DND-41 (cell line): Measurements from ENCODE around the gene MCF2L2.
"Not testable (repeated sequence)": the region's sequence is repeated elsewhere in the genome, so short reads cannot be mapped to it uniquely, and the experiment has no call there.

ENCODE experiments used
- EZH2 ChIP-seq: IDR thresholded peaks from 3 replicates; pipeline ENCODE4 v1.6.1; 2012; ENCODE audit warnings: borderline replicate concordance, low read depth, mild to moderate bottlenecking, moderate library complexity, low read length, inconsistent platforms; ENCODE audit not compliant: severe bottlenecking
- TF ChIP-seq, protein P1 (sequence below): IDR thresholded peaks from 2 replicates; pipeline ENCODE4 v1.5.1; 2012; ENCODE audit warnings: borderline replicate concordance, low read length, moderate library complexity, mild to moderate bottlenecking; ENCODE audit not compliant: poor library complexity, severe bottlenecking; ENCODE audit errors: extremely low read depth

DNA sequence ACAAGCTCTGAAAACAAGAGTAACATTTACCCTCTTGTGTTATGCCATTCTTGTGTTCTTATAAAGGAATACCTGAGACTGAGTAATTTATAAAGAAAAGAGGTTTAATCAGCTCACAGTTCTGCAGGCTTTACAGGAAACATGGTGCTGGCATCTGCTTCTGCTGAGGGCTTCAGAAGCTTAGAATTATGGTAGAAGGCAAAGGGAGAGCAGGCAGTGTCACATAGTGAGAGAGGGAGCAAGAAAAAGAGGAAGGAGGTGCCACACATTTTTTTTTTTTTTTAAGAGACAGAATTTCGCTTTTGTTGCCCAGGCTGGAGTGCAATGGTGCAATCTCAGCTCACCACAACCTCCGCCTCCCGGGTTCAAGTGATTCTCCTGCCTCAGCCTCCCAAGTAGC is 12.1 kb upstream of the MCF2L2 start:
- TF ChIP-seq, protein P1, sequence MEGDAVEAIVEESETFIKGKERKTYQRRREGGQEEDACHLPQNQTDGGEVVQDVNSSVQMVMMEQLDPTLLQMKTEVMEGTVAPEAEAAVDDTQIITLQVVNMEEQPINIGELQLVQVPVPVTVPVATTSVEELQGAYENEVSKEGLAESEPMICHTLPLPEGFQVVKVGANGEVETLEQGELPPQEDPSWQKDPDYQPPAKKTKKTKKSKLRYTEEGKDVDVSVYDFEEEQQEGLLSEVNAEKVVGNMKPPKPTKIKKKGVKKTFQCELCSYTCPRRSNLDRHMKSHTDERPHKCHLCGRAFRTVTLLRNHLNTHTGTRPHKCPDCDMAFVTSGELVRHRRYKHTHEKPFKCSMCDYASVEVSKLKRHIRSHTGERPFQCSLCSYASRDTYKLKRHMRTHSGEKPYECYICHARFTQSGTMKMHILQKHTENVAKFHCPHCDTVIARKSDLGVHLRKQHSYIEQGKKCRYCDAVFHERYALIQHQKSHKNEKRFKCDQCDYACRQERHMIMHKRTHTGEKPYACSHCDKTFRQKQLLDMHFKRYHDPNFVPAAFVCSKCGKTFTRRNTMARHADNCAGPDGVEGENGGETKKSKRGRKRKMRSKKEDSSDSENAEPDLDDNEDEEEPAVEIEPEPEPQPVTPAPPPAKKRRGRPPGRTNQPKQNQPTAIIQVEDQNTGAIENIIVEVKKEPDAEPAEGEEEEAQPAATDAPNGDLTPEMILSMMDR: not testable (repeated sequence)
- not testable (repeated sequence) for TF ChIP-seq EZH2
